ENCODE results near the gene PPP1R13L.
A peak's percentile ranks its signal among the peaks of the same experiment; 100 is the strongest.

The PPP1R13L gene

DNA sequence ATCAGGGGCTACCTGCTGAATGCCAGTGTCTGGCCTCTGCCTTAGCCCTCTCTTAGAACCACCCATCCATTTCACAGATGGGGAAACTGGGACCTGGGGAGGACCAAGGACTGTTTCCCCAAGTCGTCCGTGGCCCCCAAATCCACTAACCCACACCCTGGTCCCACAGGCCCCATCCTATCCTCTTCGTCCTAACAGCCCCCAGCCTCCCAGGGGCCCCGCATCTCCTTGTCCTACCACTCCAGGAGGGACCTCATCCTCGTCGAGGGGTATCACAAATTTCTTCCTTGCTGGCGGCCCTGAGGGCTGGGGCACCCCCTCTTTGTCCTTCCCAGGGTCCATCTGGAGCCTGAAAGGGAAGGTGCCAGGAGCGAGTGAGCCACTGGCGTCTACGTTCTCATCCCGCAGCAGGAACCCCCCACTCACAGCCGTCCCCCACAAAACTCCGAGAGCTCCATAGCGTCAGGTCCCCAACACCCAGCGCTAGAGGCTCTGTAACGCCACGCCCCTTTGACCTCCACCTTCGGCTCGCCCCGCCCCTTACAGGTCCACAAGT lies 18.2 kb upstream of the PPP1R13L start:
- peak overlapping the region; percentile 78 for H3K27ac ChIP-seq (ENCODE audit: low read length)
- peak overlapping the region; percentile 80 for H3K4me2 ChIP-seq (ENCODE audit: low read length)
- H3K79me2 ChIP-seq (ENCODE audit: low read length): peaks cover 17% of the 10 kb centered on the region
- TF ChIP-seq EZH2phosphoT487 (IDR thresholded peaks at IDR 0.05; ENCODE audit: low read depth): no peak
- TF ChIP-seq, protein P1, sequence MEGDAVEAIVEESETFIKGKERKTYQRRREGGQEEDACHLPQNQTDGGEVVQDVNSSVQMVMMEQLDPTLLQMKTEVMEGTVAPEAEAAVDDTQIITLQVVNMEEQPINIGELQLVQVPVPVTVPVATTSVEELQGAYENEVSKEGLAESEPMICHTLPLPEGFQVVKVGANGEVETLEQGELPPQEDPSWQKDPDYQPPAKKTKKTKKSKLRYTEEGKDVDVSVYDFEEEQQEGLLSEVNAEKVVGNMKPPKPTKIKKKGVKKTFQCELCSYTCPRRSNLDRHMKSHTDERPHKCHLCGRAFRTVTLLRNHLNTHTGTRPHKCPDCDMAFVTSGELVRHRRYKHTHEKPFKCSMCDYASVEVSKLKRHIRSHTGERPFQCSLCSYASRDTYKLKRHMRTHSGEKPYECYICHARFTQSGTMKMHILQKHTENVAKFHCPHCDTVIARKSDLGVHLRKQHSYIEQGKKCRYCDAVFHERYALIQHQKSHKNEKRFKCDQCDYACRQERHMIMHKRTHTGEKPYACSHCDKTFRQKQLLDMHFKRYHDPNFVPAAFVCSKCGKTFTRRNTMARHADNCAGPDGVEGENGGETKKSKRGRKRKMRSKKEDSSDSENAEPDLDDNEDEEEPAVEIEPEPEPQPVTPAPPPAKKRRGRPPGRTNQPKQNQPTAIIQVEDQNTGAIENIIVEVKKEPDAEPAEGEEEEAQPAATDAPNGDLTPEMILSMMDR (IDR thresholded peaks at IDR 0.05; ENCODE audit: low read depth, low read length): no peak
- no peaks in the 10 kb centered on the region for H4K20me1 ChIP-seq (ENCODE audit: insufficient read depth, low read length)
- peak overlapping the region; percentile 77 for H3K4me3 ChIP-seq (ENCODE audit: low read length)
- H3K4me1 ChIP-seq (ENCODE audit: low read length): peaks cover 34% of the 10 kb centered on the region
- peaks cover 16% of the 10 kb centered on the region for H3K36me3 ChIP-seq (replicated peaks; ENCODE audit: low read depth, low read length)
- no peaks in the 10 kb centered on the region for H3K27me3 ChIP-seq (ENCODE audit: low read depth, low read length)
- peak overlapping the region; percentile 90 for H3K9ac ChIP-seq (ENCODE audit: low read length)
- no peak overlapping the region for H2AFZ ChIP-seq (ENCODE audit: low read depth, low read length)
- H3K9me3 ChIP-seq (ENCODE audit: insufficient read depth, low read length): no peaks in the 10 kb centered on the region

DNA sequence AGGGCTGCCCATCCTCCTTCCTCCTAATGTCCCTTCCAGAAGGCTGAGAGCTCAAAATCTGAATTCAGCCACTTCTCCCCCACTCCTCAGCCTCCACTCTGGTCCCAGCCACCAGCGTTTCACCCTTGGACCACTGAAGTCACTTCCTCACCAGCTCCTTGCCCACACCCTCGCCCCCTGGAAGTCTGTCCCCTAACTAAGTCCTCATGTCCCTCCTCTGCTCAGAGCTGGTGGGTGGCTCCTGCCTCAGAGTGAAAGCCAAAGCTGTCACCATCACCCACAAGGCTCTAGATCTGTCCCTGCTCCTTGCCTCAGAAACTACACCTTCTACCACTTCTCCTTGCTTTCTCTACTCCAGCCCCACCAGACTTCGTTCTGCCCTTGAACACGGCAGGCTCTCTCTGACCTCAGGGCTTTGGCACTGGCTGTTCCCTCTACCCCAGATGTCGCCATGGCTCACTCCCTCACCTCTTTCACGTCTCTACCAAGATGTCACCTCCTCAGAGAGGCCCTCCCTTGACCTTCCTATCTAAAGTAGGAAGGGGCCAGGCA lies 17.2 kb upstream of the PPP1R13L start:
- peaks cover 17% of the 10 kb centered on the region for H3K79me2 ChIP-seq (ENCODE audit: low read length)
- H4K20me1 ChIP-seq (ENCODE audit: insufficient read depth, low read length): no peaks in the 10 kb centered on the region
- H3K27ac ChIP-seq (ENCODE audit: low read length): no peak overlapping the region
- TF ChIP-seq, protein P1 (IDR thresholded peaks at IDR 0.05; ENCODE audit: low read depth, low read length): no peak
- TF ChIP-seq EZH2phosphoT487 (IDR thresholded peaks at IDR 0.05; ENCODE audit: low read depth): no peak
- no peak overlapping the region for H3K4me2 ChIP-seq (ENCODE audit: low read length)
- no peak overlapping the region for H3K9ac ChIP-seq (ENCODE audit: low read length)
- no peaks in the 10 kb centered on the region for H3K27me3 ChIP-seq (ENCODE audit: low read depth, low read length)
- H3K4me3 ChIP-seq (ENCODE audit: low read length): no peak overlapping the region
- H3K9me3 ChIP-seq (ENCODE audit: insufficient read depth, low read length): no peaks in the 10 kb centered on the region
- peaks cover 32% of the 10 kb centered on the region for H3K4me1 ChIP-seq (ENCODE audit: low read length)
- no peak overlapping the region for H2AFZ ChIP-seq (ENCODE audit: low read depth, low read length)
- peaks cover 20% of the 10 kb centered on the region for H3K36me3 ChIP-seq (replicated peaks; ENCODE audit: low read depth, low read length)

DNA sequence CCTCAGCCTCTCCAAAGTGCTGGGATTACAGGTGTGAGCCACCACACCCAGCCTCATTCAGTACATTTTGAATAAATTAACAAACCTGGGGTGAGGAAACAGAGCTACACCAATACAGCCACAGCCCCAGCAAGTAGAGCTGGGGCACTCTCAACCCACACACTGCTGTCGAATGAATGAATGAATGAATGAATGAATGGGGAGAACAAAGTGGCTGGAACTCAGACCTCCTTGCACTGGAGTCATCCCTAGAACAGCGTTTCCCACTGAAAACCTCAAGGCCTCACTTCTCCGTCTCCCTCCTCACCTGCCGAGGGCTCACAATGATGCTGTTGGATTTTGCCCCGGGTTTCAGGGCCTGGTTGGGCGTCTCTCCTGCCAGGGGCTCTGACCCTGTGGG lies 16.0 kb upstream of the PPP1R13L start:
- no peaks in the 10 kb centered on the region for H3K9me3 ChIP-seq (ENCODE audit: insufficient read depth, low read length)
- H3K27me3 ChIP-seq (ENCODE audit: low read depth, low read length): no peaks in the 10 kb centered on the region
- H3K9ac ChIP-seq (ENCODE audit: low read length): no peak overlapping the region
- H4K20me1 ChIP-seq (ENCODE audit: insufficient read depth, low read length): no peaks in the 10 kb centered on the region
- H3K36me3 ChIP-seq (replicated peaks; ENCODE audit: low read depth, low read length): peaks cover 31% of the 10 kb centered on the region
- H3K27ac ChIP-seq (ENCODE audit: low read length): no peak overlapping the region
- H3K4me2 ChIP-seq (ENCODE audit: low read length): no peak overlapping the region
- H3K4me1 ChIP-seq (ENCODE audit: low read length): peaks cover 32% of the 10 kb centered on the region
- H3K79me2 ChIP-seq (ENCODE audit: low read length): peaks cover 17% of the 10 kb centered on the region
- TF ChIP-seq, protein P1 (IDR thresholded peaks at IDR 0.05; ENCODE audit: low read depth, low read length): no peak
- no peak for TF ChIP-seq EZH2phosphoT487 (IDR thresholded peaks at IDR 0.05; ENCODE audit: low read depth)
- no peak overlapping the region for H2AFZ ChIP-seq (ENCODE audit: low read depth, low read length)
- H3K4me3 ChIP-seq (ENCODE audit: low read length): no peak overlapping the region

DNA sequence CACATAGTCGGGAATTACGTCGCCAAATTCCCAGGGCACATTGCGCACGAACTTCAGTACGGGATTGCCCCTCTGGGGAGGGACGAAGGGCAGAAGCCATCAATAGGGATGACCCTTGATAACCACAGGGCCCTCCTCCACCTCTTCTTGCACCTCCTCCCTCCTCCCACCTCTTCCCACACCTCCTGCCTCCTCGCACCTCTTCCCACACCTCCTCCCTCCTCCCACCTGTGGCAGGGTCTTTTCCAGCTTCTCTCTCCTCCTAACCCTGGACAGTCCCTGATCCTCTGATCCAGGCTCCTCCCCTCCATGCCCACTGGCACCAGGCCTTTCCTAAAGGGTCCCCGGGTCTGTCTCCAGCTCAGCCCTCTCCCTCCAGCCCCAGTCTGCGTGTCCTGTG lies 15.5 kb upstream of the PPP1R13L start:
- Histone ChIP-seq H3K9me3 (ENCODE audit: insufficient read depth, low read length) (no peaks in the 10 kb centered on the region), H3K9ac (ENCODE audit: low read length) (peak overlapping the region; percentile 58; the same call in 1 of the 2 replicates), H3K36me3 (replicated peaks; ENCODE audit: low read depth, low read length) (peaks cover 35% of the 10 kb centered on the region), H3K79me2 (ENCODE audit: low read length) (peaks cover 17% of the 10 kb centered on the region), H3K4me1 (ENCODE audit: low read length) (peaks cover 27% of the 10 kb centered on the region), H3K4me3 (ENCODE audit: low read length) (peak overlapping the region; percentile 48; the same call in 1 of the 2 replicates), H2AFZ (ENCODE audit: low read depth, low read length) (no peak overlapping the region), H3K27ac (ENCODE audit: low read length) (peak overlapping the region; percentile 78), H3K27me3 (ENCODE audit: low read depth, low read length) (no peaks in the 10 kb centered on the region), H3K4me2 (ENCODE audit: low read length) (peak overlapping the region; percentile 73), H4K20me1 (ENCODE audit: insufficient read depth, low read length) (no peaks in the 10 kb centered on the region)
- TF ChIP-seq, protein P1 (IDR thresholded peaks at IDR 0.05; ENCODE audit: low read depth, low read length): no peak
- TF ChIP-seq EZH2phosphoT487 (IDR thresholded peaks at IDR 0.05; ENCODE audit: low read depth): no peak
